ENCODE measurements around the gene RPL39. TPM values are rescaled to one million over a fixed set of nuclear protein-coding genes. Genes with fewer than 3 reads are reported as not detected.
"Not testable (repeated sequence)": the region's sequence is repeated elsewhere in the genome, so short reads cannot be mapped to it uniquely, and the experiment has no call there.

Gene RPL39
- total RNA-seq, 1 experiment from 2014 or later: 1,826 TPM

DNA sequence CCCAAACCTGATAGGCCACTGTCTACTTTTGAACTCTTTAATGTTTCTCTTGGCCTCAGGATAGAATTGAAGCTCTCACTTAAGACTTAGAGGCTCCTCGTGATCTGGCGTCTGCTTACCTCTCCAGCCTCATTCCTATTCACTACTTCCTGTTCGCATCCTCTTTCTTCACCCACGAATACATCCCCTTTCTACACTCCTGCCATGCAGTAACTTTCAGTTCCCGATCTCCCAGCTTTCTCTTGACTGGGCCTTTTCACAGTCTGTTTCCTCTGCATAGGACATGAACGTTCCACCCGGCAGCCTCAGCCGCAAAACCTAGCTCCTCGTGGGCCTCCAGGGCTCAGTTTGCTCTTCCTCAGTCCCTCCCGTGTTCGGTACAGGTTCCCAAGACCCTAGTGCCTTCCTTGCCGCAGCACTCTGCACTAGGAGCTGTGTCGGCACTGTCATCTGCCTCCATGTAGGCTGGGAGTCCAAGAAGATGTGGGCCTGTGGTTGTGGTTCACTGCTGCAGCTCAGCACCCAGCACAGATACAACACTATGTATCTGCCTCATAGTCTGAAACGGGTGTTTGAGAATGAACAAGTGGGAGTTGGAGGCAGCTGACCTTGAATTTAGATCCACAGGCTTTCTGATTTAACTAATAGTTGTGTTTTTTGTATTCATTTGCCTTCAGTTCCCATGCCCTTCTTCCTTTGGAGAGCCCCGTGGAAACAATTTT is 15.8 kb downstream of the RPL39 start:
- intact Hi-C loops (cut with micrococcal nuclease): no loop called here
- DNase-seq (ENCODE audit: unreplicated experiment): no peak
- no peak overlapping the region for H3K4me3 Mint-ChIP-seq (ENCODE audit: unreplicated experiment)
- peaks cover 20% of the 10 kb centered on the region for H3K36me3 Mint-ChIP-seq (ENCODE audit: insufficient read depth, unreplicated experiment)
- peaks cover 19% of the 10 kb centered on the region for H3K27me3 Mint-ChIP-seq (ENCODE audit: insufficient read depth, unreplicated experiment)
- ChIA-PET CTCF (interaction anchor here (0.6 to 1.8 kb wide), 6 partner anchors 13 to 260 kb away, joined by 3 to 5 read pairs (median 3); no protein-coding TSS in a partner anchor), POLR2A (interaction anchor here (0.6 to 0.9 kb wide), 2 partner anchors 7 to 203 kb away, joined by 3 read pairs; no protein-coding TSS in a partner anchor)
- H3K4me1 Mint-ChIP-seq (ENCODE audit: insufficient read depth, unreplicated experiment): no peaks in the 10 kb centered on the region
- no TSS peak for BruUV-seq (replicated peaks)
- no peaks in the 10 kb centered on the region for H3K9me3 Mint-ChIP-seq (ENCODE audit: unreplicated experiment)
- no peak overlapping the region for H3K27ac Mint-ChIP-seq (ENCODE audit: low read depth, unreplicated experiment)
- TF ChIP-seq, protein P1, sequence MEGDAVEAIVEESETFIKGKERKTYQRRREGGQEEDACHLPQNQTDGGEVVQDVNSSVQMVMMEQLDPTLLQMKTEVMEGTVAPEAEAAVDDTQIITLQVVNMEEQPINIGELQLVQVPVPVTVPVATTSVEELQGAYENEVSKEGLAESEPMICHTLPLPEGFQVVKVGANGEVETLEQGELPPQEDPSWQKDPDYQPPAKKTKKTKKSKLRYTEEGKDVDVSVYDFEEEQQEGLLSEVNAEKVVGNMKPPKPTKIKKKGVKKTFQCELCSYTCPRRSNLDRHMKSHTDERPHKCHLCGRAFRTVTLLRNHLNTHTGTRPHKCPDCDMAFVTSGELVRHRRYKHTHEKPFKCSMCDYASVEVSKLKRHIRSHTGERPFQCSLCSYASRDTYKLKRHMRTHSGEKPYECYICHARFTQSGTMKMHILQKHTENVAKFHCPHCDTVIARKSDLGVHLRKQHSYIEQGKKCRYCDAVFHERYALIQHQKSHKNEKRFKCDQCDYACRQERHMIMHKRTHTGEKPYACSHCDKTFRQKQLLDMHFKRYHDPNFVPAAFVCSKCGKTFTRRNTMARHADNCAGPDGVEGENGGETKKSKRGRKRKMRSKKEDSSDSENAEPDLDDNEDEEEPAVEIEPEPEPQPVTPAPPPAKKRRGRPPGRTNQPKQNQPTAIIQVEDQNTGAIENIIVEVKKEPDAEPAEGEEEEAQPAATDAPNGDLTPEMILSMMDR (IDR thresholded peaks at IDR 0.05; ENCODE audit: unreplicated experiment): no peak

DNA sequence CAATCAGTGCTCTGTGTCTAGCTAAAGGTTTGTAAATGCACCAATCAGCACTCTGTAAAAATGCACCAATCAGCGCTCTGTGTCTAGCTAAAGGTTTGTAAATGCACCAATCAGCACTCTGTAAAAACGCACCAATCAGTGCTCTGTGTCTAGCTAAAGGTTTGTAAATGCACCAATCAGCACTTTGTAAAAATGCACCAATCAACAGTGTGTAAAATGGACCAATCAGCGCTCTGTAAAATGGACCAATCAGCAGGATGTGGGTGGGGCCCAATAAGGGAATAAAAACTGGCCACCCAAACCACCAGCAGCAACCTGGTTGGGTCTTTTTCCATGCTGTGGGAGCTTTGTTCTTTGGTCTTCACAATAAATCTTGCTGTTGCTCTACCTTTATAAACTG is 22.0 kb downstream of the RPL39 start:
- POLR2A ChIA-PET: interaction anchor here (0.6 to 0.7 kb wide), 2 partner anchors 8 to 61 kb away, joined by 3 read pairs; no protein-coding TSS in a partner anchor
- H3K27me3 Mint-ChIP-seq (ENCODE audit: insufficient read depth, unreplicated experiment): peaks cover 19% of the 10 kb centered on the region
- H3K36me3 Mint-ChIP-seq (ENCODE audit: insufficient read depth, unreplicated experiment); BruUV-seq (replicated peaks); H3K4me3 Mint-ChIP-seq (ENCODE audit: unreplicated experiment); intact Hi-C loops (cut with micrococcal nuclease); DNase-seq (ENCODE audit: unreplicated experiment); H3K27ac Mint-ChIP-seq (ENCODE audit: low read depth, unreplicated experiment); H3K4me1 Mint-ChIP-seq (ENCODE audit: insufficient read depth, unreplicated experiment); H3K9me3 Mint-ChIP-seq (ENCODE audit: unreplicated experiment): not testable (repeated sequence)
- CTCF ChIA-PET: interaction anchor here (1.1 kb wide), 1 partner anchor 15 kb away, joined by 3 read pairs; no protein-coding TSS in a partner anchor

DNA sequence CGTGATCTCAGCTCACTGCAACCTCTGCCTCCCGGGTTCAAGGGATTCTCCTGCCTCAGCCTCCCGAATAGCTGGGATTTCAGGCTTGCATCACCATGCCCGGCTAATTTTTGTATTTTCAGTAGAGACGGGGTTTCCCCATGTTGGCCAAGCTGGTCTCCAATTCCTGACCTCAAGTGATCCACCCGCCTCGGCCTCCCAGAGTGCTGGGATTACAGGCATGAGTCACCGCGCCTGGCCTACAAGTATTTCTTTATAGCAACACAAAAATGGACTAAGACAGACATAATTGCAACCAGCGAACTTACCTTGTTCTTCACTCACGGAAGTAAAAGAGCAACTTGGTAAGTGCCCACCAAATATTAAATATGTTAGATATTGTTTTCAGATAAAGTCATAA is 23.0 kb downstream of the RPL39 start:
- H3K36me3 Mint-ChIP-seq (ENCODE audit: insufficient read depth, unreplicated experiment); H3K4me3 Mint-ChIP-seq (ENCODE audit: unreplicated experiment); H3K27ac Mint-ChIP-seq (ENCODE audit: low read depth, unreplicated experiment); BruUV-seq (replicated peaks); H3K4me1 Mint-ChIP-seq (ENCODE audit: insufficient read depth, unreplicated experiment); intact Hi-C loops (cut with micrococcal nuclease); H3K9me3 Mint-ChIP-seq (ENCODE audit: unreplicated experiment); POLR2A ChIA-PET: not testable (repeated sequence)
- DNase-seq (ENCODE audit: unreplicated experiment): peak; percentile 53
- CTCF ChIA-PET: interaction anchor here (1.0 kb wide), 1 partner anchor 12 kb away, joined by 3 read pairs; no protein-coding TSS in a partner anchor
- H3K27me3 Mint-ChIP-seq (ENCODE audit: insufficient read depth, unreplicated experiment): peaks cover 13% of the 10 kb centered on the region

DNA sequence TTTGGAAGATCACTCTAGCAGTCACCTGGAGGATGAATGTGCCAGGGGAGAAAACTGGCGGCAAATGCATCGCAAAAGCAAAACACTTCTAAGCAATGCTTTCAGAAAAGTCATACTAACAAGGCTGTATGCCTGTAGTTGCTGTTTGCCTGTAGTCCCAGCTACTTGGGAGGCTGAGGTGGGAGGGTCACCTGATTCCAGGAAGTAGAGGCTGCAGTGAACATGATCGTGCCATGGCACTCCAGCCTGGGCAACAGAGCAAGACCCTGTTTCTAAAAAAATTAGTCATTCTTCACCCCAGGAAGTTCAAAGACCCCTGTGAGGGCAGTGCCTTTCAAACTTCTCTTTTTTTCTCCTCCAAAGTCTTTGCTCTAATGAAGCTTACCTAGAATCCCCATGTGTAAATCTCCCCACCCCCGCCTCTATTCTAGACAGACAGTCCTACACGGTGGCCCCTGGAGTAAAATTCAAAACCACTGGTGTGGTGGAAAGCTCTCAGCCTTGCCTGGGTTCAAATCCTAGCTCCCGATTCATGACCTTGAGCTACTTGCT is 27.5 kb downstream of the RPL39 start:
- H3K4me3 Mint-ChIP-seq (ENCODE audit: unreplicated experiment): no peak overlapping the region
- peaks cover 9% of the 10 kb centered on the region for H3K27me3 Mint-ChIP-seq (ENCODE audit: insufficient read depth, unreplicated experiment)
- peaks cover 6% of the 10 kb centered on the region for H3K4me1 Mint-ChIP-seq (ENCODE audit: insufficient read depth, unreplicated experiment)
- intact Hi-C loops (cut with micrococcal nuclease): no loop called here
- TF ChIP-seq, protein P1 (IDR thresholded peaks at IDR 0.05; ENCODE audit: unreplicated experiment): no peak
- H3K9me3 Mint-ChIP-seq (ENCODE audit: unreplicated experiment): no peaks in the 10 kb centered on the region
- CTCF ChIA-PET: interaction anchor here (0.6 to 0.7 kb wide), 2 partner anchors 155 to 321 kb away, joined by 3 read pairs; no protein-coding TSS in a partner anchor
- no TSS peak for BruUV-seq (replicated peaks)
- no peaks in the 10 kb centered on the region for H3K36me3 Mint-ChIP-seq (ENCODE audit: insufficient read depth, unreplicated experiment)
- H3K27ac Mint-ChIP-seq (ENCODE audit: low read depth, unreplicated experiment): no peak overlapping the region
- DNase-seq (ENCODE audit: unreplicated experiment): no peak
- POLR2A ChIA-PET: no interaction called here

DNA sequence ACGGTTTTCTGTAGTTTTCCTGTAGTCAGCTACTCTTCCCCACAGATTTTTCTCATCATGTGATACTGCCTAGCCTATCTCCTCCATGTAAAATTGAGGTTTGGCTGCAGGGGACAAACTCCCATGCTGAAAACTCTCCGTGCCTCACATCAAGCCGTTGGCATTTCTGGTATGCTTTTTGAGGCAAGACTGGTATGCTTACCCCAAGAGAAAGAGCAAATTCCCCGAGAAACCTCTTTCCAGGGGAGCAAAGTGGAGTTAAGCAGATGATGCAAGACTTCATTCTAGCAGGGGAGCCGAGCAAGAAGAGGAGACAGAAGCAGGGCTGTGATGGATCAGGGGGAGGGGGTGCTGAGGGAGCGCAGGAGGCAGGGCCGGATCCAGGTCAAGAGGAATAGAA is 28.2 kb downstream of the RPL39 start:
- TF ChIP-seq, protein P1 (IDR thresholded peaks at IDR 0.05; ENCODE audit: unreplicated experiment): no peak
- intact Hi-C loops (cut with micrococcal nuclease): no loop called here
- no TSS peak for BruUV-seq (replicated peaks)
- ChIA-PET CTCF (interaction anchor here (0.7 kb wide), 1 partner anchor 155 kb away, joined by 3 read pairs; no protein-coding TSS in a partner anchor), POLR2A (interaction anchor here (0.7 to 1.3 kb wide), 2 partner anchors 18 to 86 kb away, joined by 3 to 4 read pairs; no protein-coding TSS in a partner anchor)
- Mint-ChIP-seq H3K4me1 (ENCODE audit: insufficient read depth, unreplicated experiment) (peaks cover 6% of the 10 kb centered on the region), H3K9me3 (ENCODE audit: unreplicated experiment) (no peaks in the 10 kb centered on the region), H3K36me3 (ENCODE audit: insufficient read depth, unreplicated experiment) (no peaks in the 10 kb centered on the region), H3K4me3 (ENCODE audit: unreplicated experiment) (no peak overlapping the region), H3K27ac (ENCODE audit: low read depth, unreplicated experiment) (no peak overlapping the region), H3K27me3 (ENCODE audit: insufficient read depth, unreplicated experiment) (peaks cover 9% of the 10 kb centered on the region)
- DNase-seq (ENCODE audit: unreplicated experiment): no peak

All from MCF 10A (cell line).